ENCODE measurements around the gene PAFAH1B2.
"Not testable (repeated sequence)": the region's sequence is repeated elsewhere in the genome, so short reads cannot be mapped to it uniquely, and the experiment has no call there.

PAFAH1B2 gene

DNA sequence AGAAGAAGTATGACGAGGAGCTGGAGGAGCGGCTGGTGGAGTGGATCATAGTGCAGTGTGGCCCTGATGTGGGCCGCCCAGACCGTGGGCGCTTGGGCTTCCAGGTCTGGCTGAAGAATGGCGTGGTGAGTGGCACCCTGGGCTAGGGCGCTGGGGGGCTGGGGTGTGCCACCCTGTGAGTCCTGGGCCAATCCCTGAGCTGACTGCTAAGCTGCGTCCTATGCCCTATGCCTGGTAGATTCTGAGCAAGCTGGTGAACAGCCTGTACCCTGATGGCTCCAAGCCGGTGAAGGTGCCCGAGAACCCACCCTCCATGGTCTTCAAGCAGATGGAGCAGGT, 59.0 kb downstream of the PAFAH1B2 start:
- no peak for DNase-seq (ENCODE audit: low read depth)

DNA sequence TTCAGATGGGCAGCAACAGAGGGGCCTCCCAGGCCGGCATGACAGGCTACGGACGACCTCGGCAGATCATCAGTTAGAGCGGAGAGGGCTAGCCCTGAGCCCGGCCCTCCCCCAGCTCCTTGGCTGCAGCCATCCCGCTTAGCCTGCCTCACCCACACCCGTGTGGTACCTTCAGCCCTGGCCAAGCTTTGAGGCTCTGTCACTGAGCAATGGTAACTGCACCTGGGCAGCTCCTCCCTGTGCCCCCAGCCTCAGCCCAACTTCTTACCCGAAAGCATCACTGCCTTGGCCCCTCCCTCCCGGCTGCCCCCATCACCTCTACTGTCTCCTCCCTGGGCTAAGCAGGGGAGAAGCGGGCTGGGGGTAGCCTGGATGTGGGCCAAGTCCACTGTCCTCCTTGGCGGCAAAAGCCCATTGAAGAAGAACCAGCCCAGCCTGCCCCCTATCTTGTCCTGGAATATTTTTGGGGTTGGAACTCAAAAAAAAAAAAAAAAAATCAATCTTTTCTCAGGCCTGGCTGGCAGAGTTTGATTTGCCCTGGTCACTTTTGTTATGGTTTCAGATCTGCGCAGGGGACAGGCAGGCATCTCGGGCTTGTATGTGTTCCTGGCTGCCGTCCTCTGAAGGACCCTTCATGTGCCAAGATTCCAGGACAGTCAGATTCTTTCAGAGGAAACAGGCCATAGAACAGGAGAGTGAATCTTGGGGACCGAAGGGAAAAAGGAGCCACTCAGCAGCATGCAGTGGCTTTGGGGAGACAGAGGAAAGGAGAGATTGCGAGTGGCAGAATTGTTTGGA, 60.4 kb downstream of the PAFAH1B2 start:
- DNase-seq (ENCODE audit: low read depth), result no peak

- no peak for DNase-seq (ENCODE audit: low read depth)
Observed at GRCh38 chr11:117205211-117205818, 61.2 kb downstream of the PAFAH1B2 start.

GRCh38 chr11:117206111-117206510, 62.0 kb downstream of the PAFAH1B2 start:
- not testable (repeated sequence) for DNase-seq (ENCODE audit: low read depth)

DNA sequence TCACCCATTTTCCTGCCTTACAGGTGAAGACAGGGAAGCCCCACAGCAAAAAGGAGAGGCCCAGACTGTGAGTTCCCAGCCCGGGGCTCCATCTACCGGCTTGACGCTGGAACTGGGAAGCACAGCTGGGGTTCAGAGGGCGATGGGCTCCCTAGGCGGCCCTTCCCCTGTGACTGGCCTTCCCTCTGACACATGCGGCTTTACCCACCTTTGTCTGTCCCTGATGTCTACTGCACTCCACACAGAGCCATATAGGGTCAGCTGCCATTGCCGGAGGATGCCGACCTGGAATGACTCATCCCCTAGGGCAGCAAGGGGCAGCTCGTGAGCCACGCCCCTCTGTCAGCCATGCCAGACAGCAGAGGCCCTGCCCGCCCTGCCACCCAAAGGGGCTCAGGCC, 62.8 kb downstream of the PAFAH1B2 start:
- DNase-seq (ENCODE audit: low read depth), result not testable (repeated sequence)

GRCh38 chr11:117207481-117207880, 63.4 kb downstream of the PAFAH1B2 start:
- DNase-seq (ENCODE audit: low read depth), result not testable (repeated sequence)

GRCh38 chr11:117208710-117209109, 64.6 kb downstream of the PAFAH1B2 start:
- not testable (repeated sequence) for DNase-seq (ENCODE audit: low read depth)

GRCh38 chr11:117209351-117210125, 65.5 kb downstream of the PAFAH1B2 start:
- DNase-seq (ENCODE audit: low read depth), result not testable (repeated sequence)

DNA sequence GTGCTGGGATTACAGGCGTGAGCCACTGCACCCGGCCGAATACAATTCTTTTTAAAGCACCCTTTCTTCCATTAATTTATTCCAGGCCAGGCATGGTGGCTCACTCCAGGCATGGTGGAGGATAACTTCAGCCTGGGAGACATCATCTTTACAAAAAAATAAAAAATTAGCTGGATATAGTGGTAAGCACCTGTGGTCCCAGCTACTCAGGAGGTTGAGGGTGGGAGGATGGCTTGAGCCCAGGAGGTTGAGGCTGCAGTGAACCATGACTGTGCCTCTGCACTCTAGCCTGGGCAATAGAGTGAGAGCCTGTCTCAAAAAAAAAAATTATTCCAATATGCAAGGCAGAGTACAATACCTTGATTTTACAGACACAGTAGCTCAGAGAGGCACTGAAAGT, 66.5 kb downstream of the PAFAH1B2 start:
- no peak for DNase-seq (ENCODE audit: low read depth)

DNA sequence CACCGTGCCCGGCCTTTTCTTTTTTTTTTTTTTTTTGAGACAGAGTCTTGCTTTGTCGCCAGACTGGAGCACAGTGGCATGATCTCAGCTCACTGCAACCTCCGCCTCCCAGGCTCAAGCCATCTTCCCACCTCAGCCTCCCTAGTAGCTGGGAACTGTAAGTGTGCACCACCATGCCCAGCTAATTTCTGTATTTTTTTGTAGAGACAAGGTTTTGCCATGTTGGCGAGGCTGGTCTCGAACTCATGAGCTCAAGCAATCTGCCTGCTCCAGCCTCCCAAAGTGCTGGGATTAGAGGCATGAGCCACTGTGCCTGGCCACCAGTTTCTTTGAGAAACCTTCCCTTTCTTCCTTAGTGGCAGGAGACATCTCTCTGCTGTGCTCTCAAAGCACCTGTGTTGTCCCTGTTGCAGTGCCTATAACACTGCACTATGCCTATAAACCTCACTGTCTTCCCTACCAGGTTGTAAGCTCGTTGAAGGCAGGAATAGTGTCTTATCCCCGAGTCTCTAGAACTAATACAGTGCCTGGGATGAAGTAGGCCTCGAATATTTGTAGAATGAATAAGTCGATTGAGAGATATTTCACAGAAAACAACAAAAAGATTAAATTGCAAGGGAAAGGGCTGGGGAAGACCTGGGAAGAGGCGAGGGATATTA, 68.7 kb downstream of the PAFAH1B2 start:
- DNase-seq (ENCODE audit: low read depth), result no peak

DNA sequence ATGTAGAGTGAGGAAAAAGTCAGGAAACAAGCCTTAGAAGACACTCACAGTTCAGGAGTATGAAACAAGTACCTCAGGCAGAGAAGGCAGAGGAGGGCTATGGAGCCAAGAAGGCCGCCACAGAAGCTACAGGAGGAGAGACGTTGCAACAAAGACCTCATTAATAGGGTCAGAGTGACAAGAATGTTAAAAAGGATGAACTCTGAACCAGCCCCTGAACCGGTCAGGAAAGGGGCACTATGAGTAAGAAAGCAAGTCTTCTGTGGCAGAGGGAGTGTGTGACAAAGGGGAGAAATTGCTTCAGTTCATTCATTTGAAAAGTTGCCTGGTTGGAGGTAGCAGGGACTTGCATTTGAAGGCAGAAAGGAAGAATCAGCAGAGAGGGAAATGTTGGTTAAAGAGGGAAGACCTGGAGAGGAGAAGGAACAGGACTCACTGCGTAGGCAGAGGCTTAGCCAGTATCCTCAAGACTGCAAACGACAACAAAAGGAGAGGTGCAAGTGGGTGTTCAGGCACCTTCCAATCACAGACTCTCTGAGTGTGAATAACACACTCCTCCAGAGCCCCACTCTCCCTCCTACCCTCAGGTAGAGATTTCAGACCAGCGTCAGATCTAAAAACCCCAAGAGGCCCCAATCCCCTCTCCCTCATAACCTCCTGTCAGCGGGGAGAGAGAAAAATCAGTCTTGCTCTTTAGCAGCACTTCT, 70.5 kb downstream of the PAFAH1B2 start:
- no peak for DNase-seq (ENCODE audit: low read depth)

DNA sequence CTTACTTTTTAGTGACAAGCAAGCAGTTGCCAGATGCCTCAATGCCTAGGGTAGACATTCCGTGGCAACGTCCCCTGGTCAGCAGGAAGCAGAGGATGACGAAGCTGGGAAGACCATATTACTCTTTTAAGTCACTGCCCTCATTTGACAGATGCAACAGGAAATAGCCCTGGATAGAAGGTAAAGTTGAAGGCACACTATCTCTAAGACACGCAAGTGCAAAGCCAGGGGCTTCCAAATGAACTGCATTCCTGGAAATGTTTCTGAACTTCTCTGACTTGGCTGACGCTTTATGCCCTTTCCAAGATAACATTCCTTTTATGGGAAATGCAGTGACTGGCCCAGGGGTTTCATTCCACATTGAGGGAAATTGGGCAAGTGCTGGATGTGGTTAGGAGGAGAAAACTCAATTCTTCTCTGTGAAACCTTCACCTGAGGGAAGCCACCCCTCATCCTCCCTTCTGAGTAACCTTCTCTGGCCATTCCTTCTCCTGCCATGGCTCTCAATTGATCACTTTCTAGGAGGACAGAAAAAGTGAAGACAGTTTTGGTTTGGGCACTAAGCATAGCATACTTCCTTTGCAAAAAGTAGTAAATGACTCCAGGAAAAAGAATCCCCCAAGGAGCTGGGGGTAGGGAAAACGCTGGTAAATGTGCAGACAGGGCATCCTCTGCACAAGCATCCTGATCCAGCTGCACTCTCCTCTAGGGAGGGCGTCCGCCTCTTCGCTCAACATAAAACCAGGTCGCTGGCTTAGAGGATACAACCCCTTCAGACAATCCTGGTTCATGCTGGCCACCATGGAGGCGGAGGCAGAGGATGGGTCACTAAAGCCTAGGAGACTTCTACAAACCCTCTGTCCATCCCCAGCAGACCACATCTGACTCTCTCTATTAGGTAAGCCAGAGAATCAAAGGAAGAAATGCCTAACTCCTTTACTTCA, 73.3 kb downstream of the PAFAH1B2 start:
- no peak for DNase-seq (ENCODE audit: low read depth)

GRCh38 chr11:117218133-117218915, 74.2 kb downstream of the PAFAH1B2 start:
- no peak for DNase-seq (ENCODE audit: low read depth)

DNA sequence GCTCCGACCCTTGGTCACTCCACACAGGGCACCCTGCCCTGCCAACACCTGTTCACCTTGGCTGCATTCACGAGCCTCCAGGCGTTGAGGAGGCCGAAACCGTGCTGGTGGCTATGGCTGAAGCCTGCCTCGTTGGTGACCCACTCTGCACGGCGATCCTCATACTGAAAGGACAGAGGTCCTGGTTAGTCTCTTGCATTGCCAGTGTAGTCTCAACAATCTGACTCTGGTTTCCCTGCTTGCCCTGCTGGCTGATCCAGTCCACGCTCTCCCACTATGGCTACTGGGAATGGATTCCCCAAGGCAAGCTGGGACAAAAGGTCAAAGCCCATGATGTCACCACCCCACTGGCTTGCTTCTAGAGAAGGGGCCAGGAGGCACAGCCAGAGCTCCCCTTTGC, 74.9 kb downstream of the PAFAH1B2 start:
- DNase-seq (ENCODE audit: low read depth), result no peak

DNA sequence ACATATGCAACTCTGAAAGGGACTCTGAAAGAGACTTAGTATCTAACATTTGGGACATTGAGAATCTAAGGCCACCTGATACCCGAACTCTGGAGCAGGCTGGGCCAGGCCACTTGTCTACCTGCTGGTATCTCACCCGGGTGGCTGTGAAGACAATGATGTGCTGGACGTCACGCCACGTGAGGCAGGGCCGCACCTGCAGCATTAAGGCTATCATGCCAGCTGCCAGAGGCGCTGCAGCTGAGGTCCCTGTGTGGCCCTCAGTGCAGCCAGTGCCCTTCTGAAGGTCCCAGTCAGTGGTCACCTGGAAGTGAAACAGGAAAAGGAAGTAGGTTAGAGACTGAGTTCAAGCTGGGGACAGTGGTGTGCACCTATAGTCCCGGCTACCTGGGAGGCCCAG, 75.4 kb downstream of the PAFAH1B2 start:
- DNase-seq (ENCODE audit: low read depth), result no peak

GRCh38 chr11:117219995-117220394, 75.9 kb downstream of the PAFAH1B2 start:
- no peak for DNase-seq (ENCODE audit: low read depth)

DNA sequence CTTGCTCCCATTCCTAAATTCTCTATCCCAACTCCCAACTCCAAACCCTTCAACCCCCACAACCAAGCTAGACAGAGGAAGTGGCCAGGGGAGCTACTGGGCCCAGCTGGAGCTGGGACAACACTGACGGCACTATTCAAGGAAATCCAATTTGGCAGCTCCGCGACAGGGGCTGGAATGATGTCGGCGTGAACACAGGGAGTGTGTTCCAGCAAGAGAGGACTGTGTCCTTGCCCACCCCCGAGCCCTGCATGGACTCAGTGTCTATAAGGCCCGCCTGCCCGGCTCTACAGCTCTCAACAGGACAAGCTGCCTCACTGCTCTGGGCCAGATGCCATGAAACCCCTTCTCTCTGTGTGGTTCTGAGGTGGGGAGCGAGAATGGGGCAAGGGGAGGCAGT, 76.5 kb downstream of the PAFAH1B2 start:
- no peak for DNase-seq (ENCODE audit: low read depth)

GRCh38 chr11:117220999-117221774, 77.1 kb downstream of the PAFAH1B2 start:
- DNase-seq (ENCODE audit: low read depth), result no peak
